ENCODE measurements around the gene PTPN7. TPM values are rescaled to one million over a fixed set of nuclear protein-coding genes. Genes with fewer than 3 reads are reported as not detected.

PTPN7 gene
- 0.72 and 2.2 TPM in 2 replicates for total RNA-seq (2021)
- percentile 14 among the genes with signal in this experiment for Bru-seq, nascent RNA
- BruChase-seq, experiment 1, labeled RNA remaining after a 2-hour chase: percentile 10 among the genes with signal in this experiment
- BruChase-seq, experiment 2, labeled RNA remaining after a 6-hour chase: percentile 23 among the genes with signal in this experiment
- long read RNA-seq, partial matches to known transcripts: 0 of 7 reads
- long read RNA-seq, other reads (novel, unspliced or antisense): 4 of 7 reads

GRCh38 chr1:202160377-202160940 lies at the start of gene PTPN7:
Gene PTPN7 (minus strand): TSS chr1:202160602. CDS start chr1:202159402, 1,200 bp downstream.
- no peak within 1 kb of the TSS for H3K27ac ChIP-seq (ENCODE audit: low read depth, low read length, poor library complexity, severe bottlenecking)
- H3K4me1 ChIP-seq (ENCODE audit: insufficient read depth, low read length, poor library complexity, severe bottlenecking): peaks cover 20% of the 10 kb centered on the region
- H3K27me3 ChIP-seq (replicated peaks; ENCODE audit: insufficient read depth, low read depth, low read length, poor library complexity): no peaks in the 10 kb centered on the region
- no peak within 1 kb of the TSS for H3K4me3 ChIP-seq (ENCODE audit: low read depth, low read length, poor library complexity, severe bottlenecking)
- BruUV-seq (replicated peaks): no TSS peak
- CTCF ChIA-PET: interaction anchor here (0.5 to 0.9 kb wide), 2 partner anchors 17 to 162 kb away, joined by 6 to 12 read pairs; partner anchors contain the start of gene ARL8A
- intact Hi-C loops (cut with micrococcal nuclease; ENCODE audit: unreplicated experiment): no loop called here
- POLR2A ChIA-PET (ENCODE audit: low non-redundant PET): no interaction called here
- no peaks in the 10 kb centered on the region for H3K36me3 ChIP-seq (ENCODE audit: insufficient read depth, low read length, poor library complexity, severe bottlenecking)
- TF ChIP-seq EZH2 (IDR thresholded peaks at IDR 0.05; ENCODE audit: borderline replicate concordance, low read depth, low read length, poor library complexity, severe bottlenecking): no peak
- TF ChIP-seq CTCF (conservative IDR thresholded peaks at IDR 0.05; ENCODE audit: low read depth, low read length): peak; percentile 38; the same call in 1 of the 2 replicates
- DNase-seq (ENCODE audit: low spot score): peak; percentile 51
- no peaks in the 10 kb centered on the region for H3K9me3 ChIP-seq (ENCODE audit: low read depth, low read length, poor library complexity, severe bottlenecking)

GRCh38 chr1:202208351-202208857 lies 48.0 kb upstream of the PTPN7 start:
- Histone ChIP-seq H3K27me3 (replicated peaks; ENCODE audit: insufficient read depth, low read depth, low read length, poor library complexity) (peaks cover 15% of the 10 kb centered on the region), H3K4me3 (ENCODE audit: low read depth, low read length, poor library complexity, severe bottlenecking) (no peak overlapping the region), H3K27ac (ENCODE audit: low read depth, low read length, poor library complexity, severe bottlenecking) (no peak overlapping the region), H3K9me3 (ENCODE audit: low read depth, low read length, poor library complexity, severe bottlenecking) (no peaks in the 10 kb centered on the region), H3K4me1 (ENCODE audit: insufficient read depth, low read length, poor library complexity, severe bottlenecking) (no peaks in the 10 kb centered on the region), H3K36me3 (ENCODE audit: insufficient read depth, low read length, poor library complexity, severe bottlenecking) (no peaks in the 10 kb centered on the region)
- BruUV-seq (replicated peaks): no TSS peak
- TF ChIP-seq EZH2 (IDR thresholded peaks at IDR 0.05; ENCODE audit: borderline replicate concordance, low read depth, low read length, poor library complexity, severe bottlenecking): no peak
- TF ChIP-seq CTCF (conservative IDR thresholded peaks at IDR 0.05; ENCODE audit: low read depth, low read length): no peak
- ChIA-PET CTCF (no interaction called here), POLR2A (ENCODE audit: low non-redundant PET) (no interaction called here)
- intact Hi-C loops (cut with micrococcal nuclease; ENCODE audit: unreplicated experiment): no loop called here
- no peak for DNase-seq (ENCODE audit: low spot score)

- no peak overlapping the region for H3K4me3 ChIP-seq (ENCODE audit: low read depth, low read length, poor library complexity, severe bottlenecking)
- no peaks in the 10 kb centered on the region for H3K36me3 ChIP-seq (ENCODE audit: insufficient read depth, low read length, poor library complexity, severe bottlenecking)
- CTCF ChIA-PET: no interaction called here
- no TSS peak for BruUV-seq (replicated peaks)
- no peak overlapping the region for H3K27ac ChIP-seq (ENCODE audit: low read depth, low read length, poor library complexity, severe bottlenecking)
- peaks cover 4% of the 10 kb centered on the region for H3K27me3 ChIP-seq (replicated peaks; ENCODE audit: insufficient read depth, low read depth, low read length, poor library complexity)
- intact Hi-C loops (cut with micrococcal nuclease; ENCODE audit: unreplicated experiment): no loop called here
- POLR2A ChIA-PET (ENCODE audit: low non-redundant PET): no interaction called here
- no peaks in the 10 kb centered on the region for H3K9me3 ChIP-seq (ENCODE audit: low read depth, low read length, poor library complexity, severe bottlenecking)
- DNase-seq (ENCODE audit: low spot score): peak; percentile 61
- TF ChIP-seq EZH2 (IDR thresholded peaks at IDR 0.05; ENCODE audit: borderline replicate concordance, low read depth, low read length, poor library complexity, severe bottlenecking) (no peak), CTCF (conservative IDR thresholded peaks at IDR 0.05; ENCODE audit: low read depth, low read length) (peak; percentile 33; the same call in 1 of the 2 replicates)
- H3K4me1 ChIP-seq (ENCODE audit: insufficient read depth, low read length, poor library complexity, severe bottlenecking): no peaks in the 10 kb centered on the region
Measured at GRCh38 chr1:202207292-202207691, 46.9 kb upstream of the PTPN7 start.
